Measurements from ENCODE around the gene SEC14L6.

- TF ChIP-seq EZH2 (IDR thresholded peaks at IDR 0.05; ENCODE audit: insufficient read depth, poor library complexity, severe bottlenecking) (no peak), EZH2phosphoT487 (IDR thresholded peaks at IDR 0.05; ENCODE audit: insufficient read depth, low read depth) (no peak)
These were observed 10.7 kb upstream of the SEC14L6 start for GRCh38 chr22:30557243-30557642.
